GM12873 (cell line): ENCODE results near the gene KAT6B.

ENCODE experiments used
- CTCF ChIP-seq: IDR thresholded peaks from 2 replicates; pipeline ENCODE4 v1.5.1; 2012; ENCODE audit warnings: low read depth, mild to moderate bottlenecking, moderate library complexity, low read length, control low read depth; ENCODE audit not compliant: insufficient read depth; ENCODE audit errors: missing control alignments

KAT6B gene

GRCh38 chr10:74816824-74817498 is 9.4 kb upstream of the KAT6B start:
- TF ChIP-seq CTCF, result no peak

- TF ChIP-seq CTCF, result no peak
These were observed 4.9 kb upstream of the KAT6B start for GRCh38 chr10:74821501-74821900.

- TF ChIP-seq CTCF, result no peak
These were observed 4.3 kb upstream of the KAT6B start for GRCh38 chr10:74822101-74822500.

DNA sequence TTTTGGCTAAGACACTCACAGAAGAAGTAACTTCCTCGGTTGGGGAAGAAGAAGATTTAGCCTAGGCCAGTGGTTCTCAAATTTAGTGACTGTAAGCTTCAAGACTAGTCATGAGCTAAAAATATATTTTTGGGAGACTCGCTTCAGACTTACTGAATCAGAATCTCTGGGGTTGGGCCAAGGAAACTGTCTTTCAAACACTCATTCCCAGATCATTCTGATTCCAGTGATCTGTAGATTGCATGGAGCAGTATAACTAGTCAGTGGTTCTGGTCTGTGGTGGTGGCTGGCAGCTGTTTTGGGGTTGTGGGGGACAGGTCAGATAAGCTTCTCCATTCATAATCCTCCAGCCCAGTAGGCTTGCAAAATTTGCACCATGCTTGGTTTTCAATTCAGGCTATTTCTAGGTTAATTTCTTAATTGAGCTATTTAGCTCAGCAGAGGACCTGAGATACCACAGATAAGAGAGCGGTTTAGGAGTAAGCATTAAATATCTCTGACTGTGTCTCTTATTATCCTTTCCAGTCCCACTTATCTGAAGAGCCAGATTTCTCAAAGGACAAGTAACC is 3.8 kb upstream of the KAT6B start:
- TF ChIP-seq CTCF, result no peak

GRCh38 chr10:74823791-74824183 is 2.6 kb upstream of the KAT6B start:
- TF ChIP-seq CTCF, result no peak

GRCh38 chr10:74824184-74824899 is 2.1 kb upstream of the KAT6B start:
- TF ChIP-seq CTCF, result no peak

DNA sequence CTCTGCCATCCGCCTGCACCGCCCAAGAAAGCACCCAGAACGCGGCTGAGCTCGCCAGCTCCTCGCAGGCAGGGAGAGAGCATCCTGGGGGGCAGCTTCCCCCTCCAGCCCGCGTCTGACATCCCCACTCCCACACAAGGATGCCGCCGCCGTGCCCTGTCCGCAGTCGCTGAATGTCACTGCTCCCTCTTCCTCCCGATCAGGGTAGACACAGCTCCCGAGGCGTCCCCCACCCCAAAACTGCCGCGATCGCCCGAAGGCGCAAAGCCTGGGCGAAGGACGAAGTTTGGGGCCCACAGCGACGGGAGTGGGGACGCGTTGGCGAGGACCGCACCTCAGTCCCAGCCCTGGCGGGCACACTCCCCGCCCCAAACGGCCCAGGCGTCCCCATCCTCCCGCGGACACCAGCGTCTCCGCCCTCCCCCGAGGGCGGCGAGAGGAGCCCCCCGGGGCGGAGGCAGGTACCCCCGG is 1.5 kb upstream of the KAT6B start:
- TF ChIP-seq CTCF, result no peak
